IgD-negative memory B cell (primary cell): ENCODE data around the gene SLC8B1. TPM values are rescaled to one million over a fixed set of nuclear protein-coding genes. Genes with fewer than 3 reads are reported as not detected.

Source experiments
- H3K27ac Mint-ChIP-seq, 3 donors: one replicate each; pipeline ENCODE4 v1.8.0; 2020 to 2022; ENCODE audit warnings: mild to moderate bottlenecking in 3 of 3, mixed read lengths in 3 of 3, moderate library complexity in 1 of 3
- H3K27me3 Mint-ChIP-seq: one replicate; pipeline ENCODE4 v1.8.0; 2021; ENCODE audit warnings: mixed read lengths
- H3K36me3 Mint-ChIP-seq: one replicate; pipeline ENCODE4 v1.8.0; 2020; ENCODE audit warnings: mild to moderate bottlenecking, mixed read lengths
- H3K4me1 Mint-ChIP-seq, 3 donors: one replicate each; pipeline ENCODE4 v1.8.0; 2020 to 2022; ENCODE audit warnings: mixed read lengths in 3 of 3, mild to moderate bottlenecking in 1 of 3
- H3K4me3 Mint-ChIP-seq, 4 donors: one replicate each; pipeline ENCODE4 v1.8.0; 2020 to 2022; ENCODE audit warnings: mild to moderate bottlenecking in 4 of 4, mixed read lengths in 4 of 4, moderate library complexity in 3 of 4
- H3K9me3 Mint-ChIP-seq, 3 donors: one replicate each; pipeline ENCODE4 v1.8.0; 2020 to 2021; ENCODE audit warnings: mixed read lengths in 3 of 3, mild to moderate bottlenecking in 1 of 3
- polyA plus RNA-seq: library from polyadenylated mRNA; unstranded; fragments of 300-500 nt; fragmentation: Illumina TruSeq; gene quantifications from one replicate; pipeline ENCODE4 v1.2.3, GENCODE V29; 2021

Gene SLC8B1
- polyA plus RNA-seq, 1 donor from 2014 or later: 12.1 TPM

GRCh38 chr12:113340061-113340460 is 5.2 kb upstream of the SLC8B1 start:
- Mint-ChIP-seq H3K27me3 (peaks cover 4% of the 10 kb centered on the region), H3K27ac (no peak overlapping the region), H3K4me1 (peaks cover 3 to 8% (median 5%) of the 10 kb centered on the region in 3 donors), H3K36me3 (no peaks in the 10 kb centered on the region), H3K9me3 (no peaks in the 10 kb centered on the region), H3K4me3 (peak overlapping the region in 1 of 4 donors; percentile 47)

GRCh38 chr12:113339540-113339939 is 4.6 kb upstream of the SLC8B1 start:
- Mint-ChIP-seq H3K4me3 (no peak overlapping the region), H3K27me3 (peaks cover 4% of the 10 kb centered on the region), H3K27ac (no peak overlapping the region), H3K36me3 (no peaks in the 10 kb centered on the region), H3K4me1 (peaks cover 5 to 9% (median 6%) of the 10 kb centered on the region in 3 donors), H3K9me3 (no peaks in the 10 kb centered on the region)

DNA sequence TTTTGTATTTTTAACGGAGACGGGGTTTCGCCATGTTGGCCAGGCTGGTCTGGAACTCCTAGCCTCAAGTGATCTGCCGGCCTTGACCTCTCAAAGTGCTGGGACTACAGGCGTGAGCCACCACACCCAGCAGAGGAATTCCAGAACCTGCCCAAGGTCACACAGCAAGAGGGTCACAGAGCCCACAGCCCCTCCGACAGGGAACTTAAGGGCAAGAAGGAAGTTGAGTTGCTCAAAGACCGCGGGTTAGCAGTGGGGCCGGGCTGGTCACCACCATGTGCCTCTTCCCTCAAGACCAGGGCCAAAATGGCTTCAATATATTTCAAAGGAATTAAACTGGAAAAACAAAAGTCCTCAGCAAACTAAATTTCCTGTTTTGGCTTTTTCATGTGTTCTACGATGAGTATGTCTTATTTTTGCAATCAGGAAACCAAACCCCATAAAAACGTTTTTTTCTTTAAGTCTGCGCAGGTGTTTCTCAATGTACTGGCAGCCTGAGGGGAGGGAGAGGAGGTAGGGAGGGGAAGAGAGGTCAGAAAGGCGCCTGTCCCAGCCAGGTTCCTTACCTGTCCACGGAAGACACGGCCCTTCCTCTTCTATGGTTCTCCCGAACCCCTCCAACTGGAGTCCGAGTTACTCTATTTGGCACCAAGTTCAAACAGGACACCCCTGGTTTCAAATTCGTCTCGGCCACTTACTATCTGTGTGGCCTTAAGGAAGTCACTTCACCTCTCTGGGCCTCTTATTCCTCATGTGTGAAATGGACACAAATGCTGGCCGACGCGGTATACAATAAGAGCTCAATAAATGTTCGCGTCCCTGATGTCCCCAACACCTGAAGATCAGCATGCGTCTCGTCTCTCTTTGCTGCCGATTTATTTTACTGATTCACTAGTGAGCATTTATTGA is 778 bp downstream of the SLC8B1 start:
- Mint-ChIP-seq H3K4me3 (peak overlapping the region; percentile 80 to 96 (median 93)), H3K9me3 (peaks cover 0 to 2% (median 0%) of the 10 kb centered on the region in 3 donors), H3K4me1 (peaks cover 7 to 19% (median 14%) of the 10 kb centered on the region in 3 donors), H3K36me3 (peaks cover 3% of the 10 kb centered on the region), H3K27ac (peak overlapping the region in 2 of 3 donors; percentile 10 to 94), H3K27me3 (no peaks in the 10 kb centered on the region)

DNA sequence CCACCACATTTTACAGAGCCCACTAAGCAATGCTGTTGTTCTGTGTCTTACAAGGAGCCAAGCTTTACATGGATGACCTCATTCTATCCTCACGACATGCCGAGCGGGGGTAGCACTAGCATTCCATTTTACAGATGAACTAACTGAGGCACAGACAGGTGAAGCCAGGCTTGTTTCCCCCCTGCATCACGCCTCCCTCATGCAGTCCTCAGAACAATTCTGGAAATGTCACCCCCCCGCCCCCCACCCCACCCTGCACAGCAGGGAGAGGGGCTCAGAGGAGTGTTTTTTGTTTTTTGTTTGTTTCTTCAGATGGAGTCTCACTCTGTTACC is 1.5 kb downstream of the SLC8B1 start:
- Mint-ChIP-seq H3K9me3 (peaks cover 0 to 2% (median 0%) of the 10 kb centered on the region in 3 donors), H3K4me3 (peak overlapping the region in 2 of 4 donors; percentile 27 to 30), H3K4me1 (peaks cover 9 to 19% (median 14%) of the 10 kb centered on the region in 3 donors), H3K27ac (no peak overlapping the region), H3K27me3 (no peaks in the 10 kb centered on the region), H3K36me3 (peaks cover 3% of the 10 kb centered on the region)

GRCh38 chr12:113332688-113333417 is 2.1 kb downstream of the SLC8B1 start:
- Mint-ChIP-seq H3K4me1 (peaks cover 10 to 21% (median 14%) of the 10 kb centered on the region in 3 donors), H3K27ac (no peak overlapping the region), H3K36me3 (peaks cover 3% of the 10 kb centered on the region), H3K4me3 (peak overlapping the region in 1 of 4 donors; percentile 30), H3K9me3 (peaks cover 0 to 2% (median 0%) of the 10 kb centered on the region in 3 donors), H3K27me3 (no peaks in the 10 kb centered on the region)

GRCh38 chr12:113330505-113330904 is 4.4 kb downstream of the SLC8B1 start:
- Mint-ChIP-seq H3K4me3 (no peak overlapping the region), H3K27me3 (no peaks in the 10 kb centered on the region), H3K36me3 (peaks cover 5% of the 10 kb centered on the region), H3K4me1 (peaks cover 10 to 21% (median 10%) of the 10 kb centered on the region in 3 donors), H3K27ac (no peak overlapping the region), H3K9me3 (peaks cover 0 to 2% (median 0%) of the 10 kb centered on the region in 3 donors)

DNA sequence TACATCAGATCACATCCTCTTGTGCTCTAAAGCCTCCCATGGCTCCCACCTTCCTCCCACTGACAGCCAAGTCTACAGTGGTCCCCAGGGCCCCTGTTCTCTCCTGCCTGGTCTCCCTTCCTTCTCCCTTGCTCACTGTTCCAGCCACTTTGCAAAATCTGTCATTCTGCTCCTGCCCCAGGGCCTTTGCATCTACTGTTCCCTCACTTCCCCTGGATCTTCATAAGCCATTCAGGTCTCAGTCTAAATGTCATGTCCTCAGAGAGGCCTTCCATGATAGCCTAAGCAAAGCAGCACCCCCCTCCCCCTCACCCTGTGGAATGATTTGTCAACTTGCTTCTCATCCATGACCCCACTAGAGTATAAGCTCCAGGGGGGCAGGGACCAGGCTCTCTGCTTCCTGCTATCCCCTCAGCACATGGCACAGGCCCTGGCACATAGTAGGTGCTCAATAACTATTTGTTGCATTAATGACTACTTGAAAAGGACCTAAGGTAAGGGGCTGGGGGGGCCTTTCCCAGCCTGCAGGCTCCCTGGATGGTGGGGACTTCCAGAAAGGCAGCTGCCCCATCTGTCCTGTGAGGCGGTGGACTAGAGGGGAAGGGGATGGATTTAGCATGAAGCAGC is 5.0 kb downstream of the SLC8B1 start:
- H3K27ac Mint-ChIP-seq: no peak overlapping the region
- H3K9me3 Mint-ChIP-seq: peaks cover 0 to 2% (median 0%) of the 10 kb centered on the region in 3 donors
- peaks cover 7% of the 10 kb centered on the region for H3K36me3 Mint-ChIP-seq
- peaks cover 10 to 21% (median 10%) of the 10 kb centered on the region in 3 donors for H3K4me1 Mint-ChIP-seq
- H3K27me3 Mint-ChIP-seq: no peaks in the 10 kb centered on the region
- no peak overlapping the region for H3K4me3 Mint-ChIP-seq

DNA sequence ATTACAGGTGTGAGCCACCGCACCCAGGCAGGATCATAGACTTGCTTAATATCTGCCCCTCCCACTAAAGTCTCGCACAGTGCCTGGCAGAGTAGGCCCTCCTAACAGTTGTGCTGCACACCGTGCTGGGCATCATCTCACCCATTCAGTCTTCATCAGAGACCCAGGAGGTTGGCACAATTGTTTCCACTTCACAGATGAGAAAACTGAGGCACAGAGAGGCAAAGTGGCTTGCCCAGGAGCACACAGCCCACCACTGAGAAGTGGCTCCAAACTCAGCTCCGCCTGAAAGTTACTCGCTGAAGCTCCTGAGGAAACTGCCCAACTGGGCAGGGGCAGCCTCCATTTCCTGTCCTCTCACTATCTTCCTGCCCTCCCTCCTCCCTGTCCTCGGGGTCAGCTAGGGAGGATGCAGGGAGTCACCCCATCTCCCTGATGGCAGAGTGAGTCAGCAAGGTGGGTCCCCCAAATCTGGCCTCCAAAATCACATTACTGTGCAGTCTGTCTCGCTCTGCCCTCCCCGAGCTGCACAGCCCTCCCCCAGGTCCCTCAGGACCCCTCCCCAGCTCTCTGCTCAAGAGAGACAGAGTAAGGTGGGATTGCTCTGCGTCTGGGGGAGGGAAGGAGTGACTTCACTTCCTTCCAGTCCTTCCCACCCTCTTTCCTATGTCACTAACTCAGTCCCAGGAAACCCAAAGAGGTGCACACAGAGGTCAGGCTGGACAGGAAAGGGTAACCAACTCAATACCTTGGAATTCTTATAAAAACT is 5.7 kb downstream of the SLC8B1 start:
- Mint-ChIP-seq H3K4me1 (peaks cover 5 to 19% (median 7%) of the 10 kb centered on the region in 3 donors), H3K4me3 (no peak overlapping the region), H3K36me3 (peaks cover 8% of the 10 kb centered on the region), H3K9me3 (peaks cover 0 to 2% (median 0%) of the 10 kb centered on the region in 3 donors), H3K27ac (peak overlapping the region in 1 of 3 donors; percentile 42), H3K27me3 (no peaks in the 10 kb centered on the region)

GRCh38 chr12:113328368-113328889 is 6.5 kb downstream of the SLC8B1 start:
- Mint-ChIP-seq H3K9me3 (peaks cover 0 to 2% (median 0%) of the 10 kb centered on the region in 3 donors), H3K4me1 (peaks cover 3 to 15% (median 7%) of the 10 kb centered on the region in 3 donors), H3K36me3 (peaks cover 8% of the 10 kb centered on the region), H3K4me3 (no peak overlapping the region), H3K27ac (peak overlapping the region in 1 of 3 donors; percentile 42), H3K27me3 (no peaks in the 10 kb centered on the region)

DNA sequence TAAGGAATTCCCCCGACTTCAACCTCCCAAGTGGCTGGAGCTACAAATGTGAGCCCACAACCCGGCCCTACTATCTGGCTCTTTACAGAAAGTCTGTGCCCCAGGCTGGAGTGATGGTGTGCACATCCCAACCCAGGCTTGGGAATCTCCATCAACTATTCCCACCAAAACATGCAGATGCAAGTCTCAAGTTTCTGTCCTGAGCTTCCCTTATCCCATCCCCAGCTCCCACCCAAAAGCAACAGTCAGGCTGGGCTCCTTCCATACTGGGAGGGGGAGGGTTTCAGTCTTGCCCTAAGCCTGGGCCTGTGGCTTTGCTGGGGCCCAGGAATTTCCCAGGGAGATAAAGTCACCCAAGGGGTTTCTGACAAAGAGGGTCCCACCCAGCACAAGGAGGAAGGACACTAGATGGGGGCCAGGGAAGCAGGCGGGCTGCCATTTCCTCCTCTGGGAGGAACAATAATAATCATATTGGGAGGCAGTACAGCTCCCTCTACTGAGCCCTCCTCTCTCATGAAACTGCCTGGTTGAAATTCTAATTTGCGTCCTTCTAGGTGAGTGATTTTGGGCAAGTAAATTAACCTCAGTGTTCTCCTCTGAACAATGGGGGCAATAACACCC is 8.0 kb downstream of the SLC8B1 start:
- Mint-ChIP-seq H3K9me3 (peaks cover 0 to 2% (median 0%) of the 10 kb centered on the region in 3 donors), H3K4me3 (no peak overlapping the region), H3K4me1 (peaks cover 3 to 7% (median 4%) of the 10 kb centered on the region in 3 donors), H3K27ac (no peak overlapping the region), H3K36me3 (peaks cover 10% of the 10 kb centered on the region), H3K27me3 (no peaks in the 10 kb centered on the region)

- peak overlapping the region in 1 of 3 donors; percentile 82 for H3K27ac Mint-ChIP-seq
- H3K9me3 Mint-ChIP-seq: peaks cover 0 to 2% (median 0%) of the 10 kb centered on the region in 3 donors
- H3K4me1 Mint-ChIP-seq: peaks cover 3 to 6% (median 4%) of the 10 kb centered on the region in 3 donors
- peaks cover 10% of the 10 kb centered on the region for H3K36me3 Mint-ChIP-seq
- H3K27me3 Mint-ChIP-seq: no peaks in the 10 kb centered on the region
- no peak overlapping the region for H3K4me3 Mint-ChIP-seq
Observed at GRCh38 chr12:113325916-113326315, 9.0 kb downstream of the SLC8B1 start.

- Mint-ChIP-seq H3K4me1 (peaks cover 0 to 3% (median 2%) of the 10 kb centered on the region in 3 donors), H3K27ac (peak overlapping the region in 1 of 3 donors; percentile 16), H3K4me3 (peak overlapping the region in 1 of 4 donors; percentile 9), H3K9me3 (no peaks in the 10 kb centered on the region), H3K36me3 (peaks cover 31% of the 10 kb centered on the region), H3K27me3 (no peaks in the 10 kb centered on the region)
Observed at GRCh38 chr12:113322343-113322742, 12.6 kb downstream of the SLC8B1 start.

DNA sequence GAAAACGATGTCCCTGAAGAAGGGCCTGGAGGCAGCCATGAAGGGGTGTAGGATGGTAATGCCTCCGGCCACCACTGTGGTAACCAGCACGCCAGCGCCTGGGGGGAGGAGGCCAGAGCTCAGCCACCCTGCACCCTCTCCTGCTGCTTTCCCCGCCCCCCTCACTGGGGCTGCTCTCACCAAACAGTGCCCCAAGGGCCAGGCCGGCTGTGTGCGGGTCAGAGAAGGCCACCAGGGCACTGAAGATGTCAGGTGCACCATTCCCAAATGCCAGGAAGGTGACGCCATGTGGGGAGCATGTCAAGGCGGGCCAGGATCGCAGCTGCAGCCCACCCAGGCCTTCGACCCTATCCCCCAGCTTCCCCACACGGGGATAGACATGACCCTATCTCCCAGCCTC is 14.5 kb downstream of the SLC8B1 start:
- H3K27ac Mint-ChIP-seq: no peak overlapping the region
- no peak overlapping the region for H3K4me3 Mint-ChIP-seq
- H3K27me3 Mint-ChIP-seq: no peaks in the 10 kb centered on the region
- peaks cover 28% of the 10 kb centered on the region for H3K36me3 Mint-ChIP-seq
- peaks cover 0 to 3% (median 2%) of the 10 kb centered on the region in 3 donors for H3K4me1 Mint-ChIP-seq
- no peaks in the 10 kb centered on the region for H3K9me3 Mint-ChIP-seq
